ENCODE measurements around the gene CYP4F8. TPM values are rescaled to one million over a fixed set of nuclear protein-coding genes. Genes with fewer than 3 reads are reported as not detected.

CYP4F8 gene
- total and polyA plus RNA-seq, 2 of the 8 experiments (the other 6 are each of a cell fraction or from before 2014, with no cell fraction given): not detected

- CTCF ChIA-PET (ENCODE audit: partially characterized antibody): interaction anchor here (0.6 kb wide), 1 partner anchor 686 kb away, joined by 3 read pairs; no protein-coding TSS in a partner anchor
- no peak overlapping the region for H3K23ac ChIP-seq (ENCODE audit: insufficient read length)
- FAIRE-seq: no peak
These were observed 6.8 kb downstream of the CYP4F8 start for GRCh38 chr19:15621801-15622200.

More at GRCh38 chr19:15621801-15622200, 6.8 kb downstream of the CYP4F8 start:
- H3K4me3 ChIP-seq (ENCODE audit: extremely low read depth in 1 of 4, insufficient read depth in 2 of 4, low read depth in 3 of 4, low read length in 4 of 4): no peak overlapping the region
- H2BK15ac ChIP-seq (ENCODE audit: low read length): no peak overlapping the region
- no peak overlapping the region for H2BK12ac ChIP-seq (ENCODE audit: low read depth, low read length)
- H3K9ac ChIP-seq (replicated peaks in 1 of 4; ENCODE audit: extremely low read depth in 1 of 4, low read depth in 3 of 4, low read length in 3 of 4): no peak overlapping the region
- H4K20me1 ChIP-seq (replicated peaks in 1 of 2; ENCODE audit: control insufficient read depth in 1 of 2, insufficient read depth in 2 of 2, low read length in 2 of 2): no peaks in the 10 kb centered on the region
- H3K56ac ChIP-seq (replicated peaks; ENCODE audit: insufficient read length, low read depth, low read length): no peak overlapping the region
- no peak overlapping the region for H2BK5ac ChIP-seq (ENCODE audit: low read depth, low read length)
- DNase-seq (ENCODE audit: low read depth in 1 of 2, low spot score in 2 of 2): no peak
- H3K4me1 ChIP-seq (replicated peaks in 1 of 4; ENCODE audit: control insufficient read depth in 3 of 4, insufficient read depth in 4 of 4, low read length in 3 of 4): no peaks in the 10 kb centered on the region
- H3K27ac ChIP-seq (ENCODE audit: low read depth, low read length): no peak overlapping the region
- no peak overlapping the region for H4K91ac ChIP-seq (replicated peaks; ENCODE audit: insufficient read length, low read length)
- no peak overlapping the region for H2AFZ ChIP-seq (ENCODE audit: low read length)
- H4K5ac ChIP-seq (ENCODE audit: insufficient read length, low read depth, low read length): no peak overlapping the region
- no peak overlapping the region for H3K4ac ChIP-seq (replicated peaks; ENCODE audit: insufficient read length, low read depth, low read length)
- H4K8ac ChIP-seq (ENCODE audit: extremely low read depth, insufficient read depth, low read length): no peak overlapping the region
- no peaks in the 10 kb centered on the region for H3K23me2 ChIP-seq (ENCODE audit: low read depth, low read length)
- H3K36me3 ChIP-seq (ENCODE audit: control insufficient read depth in 2 of 4, insufficient read depth in 4 of 4, low read length in 3 of 4): no peaks in the 10 kb centered on the region
- no peaks in the 10 kb centered on the region for H3K79me2 ChIP-seq (ENCODE audit: control insufficient read depth in 1 of 2, insufficient read depth in 2 of 2, low read length in 2 of 2)
- WGBS, 2 experiments (ENCODE audit: extremely low coverage in 1 of 2, insufficient coverage in 1 of 2, insufficient read length in 1 of 2, insufficient replicate concordance in 2 of 2, low coverage in 1 of 2, low lambda C conversion rate in 2 of 2, missing lambda C conversion rate in 1 of 2): 88% methylated on average over 1 of the region's 1 CpG; no CpG with 5 or more reads in 1 of the 2 experiments
- no peak overlapping the region for H3K4me2 ChIP-seq (ENCODE audit: insufficient read depth in 1 of 2, low read depth in 2 of 2, low read length in 2 of 2)
- no peak for TF ChIP-seq SP1 (IDR thresholded peaks at IDR 0.05; ENCODE audit: low read depth, low read length)
- no peak for TF ChIP-seq KDM1A (IDR thresholded peaks at IDR 0.05; ENCODE audit: borderline replicate concordance, low read length)
- TF ChIP-seq RFX5 (IDR thresholded peaks at IDR 0.05; ENCODE audit: borderline replicate concordance, low read depth, low read length): no peak
- TF ChIP-seq EGR1 (IDR thresholded peaks at IDR 0.05; ENCODE audit: borderline replicate concordance, low read depth, low read length): no peak
- TF ChIP-seq SAP30 (IDR thresholded peaks at IDR 0.05; ENCODE audit: insufficient read depth, insufficient replicate concordance, low read length): no peak
- TF ChIP-seq HDAC2 (IDR thresholded peaks at IDR 0.05; ENCODE audit: borderline replicate concordance in 1 of 2, low read depth in 2 of 2, low read length in 2 of 2): no peak
- no peak for TF ChIP-seq HDAC6 (IDR thresholded peaks at IDR 0.05; ENCODE audit: low read depth, low read length)
- TF ChIP-seq GTF2F1 (IDR thresholded peaks at IDR 0.05; ENCODE audit: borderline replicate concordance, low read depth, low read length): no peak
- TF ChIP-seq ZNF274 (IDR thresholded peaks at IDR 0.05; ENCODE audit: borderline replicate concordance, extremely low read depth, low read length): no peak
- no peak for TF ChIP-seq SP2 (IDR thresholded peaks at IDR 0.05; ENCODE audit: low read length)
- TF ChIP-seq CHD1 (IDR thresholded peaks at IDR 0.05; ENCODE audit: low read depth, low read length): no peak
- no peak for TF ChIP-seq JUND (IDR thresholded peaks at IDR 0.05; ENCODE audit: low read length)
- TF ChIP-seq POLR2A (IDR thresholded peaks at IDR 0.05; ENCODE audit: control extremely low read depth in 1 of 2, low read depth in 2 of 2, low read length in 2 of 2): no peak
- no peak for TF ChIP-seq BCL11A (IDR thresholded peaks at IDR 0.05; ENCODE audit: low read depth in 2 of 2, low read length in 2 of 2)
- TF ChIP-seq SUZ12 (IDR thresholded peaks at IDR 0.05; ENCODE audit: low read length): no peak
- no peak for TF ChIP-seq TAF7 (optimal IDR thresholded peaks at IDR 0.05; ENCODE audit: borderline replicate concordance, low read depth, low read length)
- no peak overlapping the region for H2BK120ac ChIP-seq (replicated peaks; ENCODE audit: low read depth, low read length)
- H3K18ac ChIP-seq (ENCODE audit: extremely low read depth, low read length): no peak overlapping the region
- no peak overlapping the region for H2BK20ac ChIP-seq (ENCODE audit: low read length)
- H3K79me1 ChIP-seq (ENCODE audit: low read depth, low read length): no peaks in the 10 kb centered on the region
- H3K27me3 ChIP-seq (replicated peaks in 1 of 4; ENCODE audit: control insufficient read depth in 3 of 4, extremely low read depth in 1 of 4, insufficient read depth in 3 of 4, low read length in 3 of 4): no peaks in the 10 kb centered on the region
- H3K9me3 ChIP-seq (ENCODE audit: insufficient read depth in 2 of 2, low read depth in 1 of 2, low read length in 1 of 2): peaks cover 77 to 79% of the 10 kb centered on the region in 2 experiments
- POLR2A ChIA-PET (ENCODE audit: partially characterized antibody): no interaction called here
- H3K14ac ChIP-seq (ENCODE audit: insufficient read length): no peak overlapping the region
- no peak overlapping the region for H2AK5ac ChIP-seq (ENCODE audit: low read depth, low read length)
